ENCODE data around the gene GFER.

The GFER gene

GRCh38 chr16:1971796-1972489 lies 12.1 kb upstream of the GFER start, which contains the start of gene TBL3:
TBL3 (plus strand) TSS chr16:1972053; CDS start chr16:1972165, 112 bp downstream.
- Histone ChIP-seq H3K4me3 (ENCODE audit: low read depth in 1 of 2, low read length in 2 of 2) (peak within 1 kb of the TSS; percentile 89 to 97), H3K9ac (ENCODE audit: low read length) (peak within 1 kb of the TSS; percentile 80), H3K9me3 (ENCODE audit: low read length) (no peaks in the 10 kb centered on the region), H3K4me1 (ENCODE audit: insufficient read depth, low read length) (peaks cover 20% of the 10 kb centered on the region), H3K36me3 (ENCODE audit: insufficient read depth, low read length) (peaks cover 27% of the 10 kb centered on the region), H3K27ac (ENCODE audit: low read depth, low read length) (peak within 1 kb of the TSS; percentile 98), H3K27me3 (ENCODE audit: control insufficient read depth in 1 of 2, insufficient read depth in 2 of 2, low read length in 2 of 2) (peaks cover 4 to 6% of the 10 kb centered on the region in 2 donors)

GRCh38 chr16:1972490-1972877 lies 11.5 kb upstream of the GFER start:
- H3K27me3 ChIP-seq (ENCODE audit: control insufficient read depth in 1 of 2, insufficient read depth in 2 of 2, low read length in 2 of 2): peaks cover 4 to 11% of the 10 kb centered on the region in 2 donors
- H3K4me3 ChIP-seq (ENCODE audit: low read depth in 1 of 2, low read length in 2 of 2): peak overlapping the region; percentile 89 to 97
- peaks cover 20% of the 10 kb centered on the region for H3K4me1 ChIP-seq (ENCODE audit: insufficient read depth, low read length)
- H3K9me3 ChIP-seq (ENCODE audit: low read length): no peaks in the 10 kb centered on the region
- peaks cover 30% of the 10 kb centered on the region for H3K36me3 ChIP-seq (ENCODE audit: insufficient read depth, low read length)
- peak overlapping the region; percentile 80 for H3K9ac ChIP-seq (ENCODE audit: low read length)
- H3K27ac ChIP-seq (ENCODE audit: low read depth, low read length): peak overlapping the region; percentile 98

GRCh38 chr16:1973461-1974156 lies 10.4 kb upstream of the GFER start:
- H3K9ac ChIP-seq (ENCODE audit: low read length): no peak overlapping the region
- no peak overlapping the region for H3K4me3 ChIP-seq (ENCODE audit: low read depth in 1 of 2, low read length in 2 of 2)
- no peak overlapping the region for H3K27ac ChIP-seq (ENCODE audit: low read depth, low read length)
- peaks cover 34% of the 10 kb centered on the region for H3K36me3 ChIP-seq (ENCODE audit: insufficient read depth, low read length)
- H3K4me1 ChIP-seq (ENCODE audit: insufficient read depth, low read length): peaks cover 20% of the 10 kb centered on the region
- peaks cover 4 to 21% of the 10 kb centered on the region in 2 donors for H3K27me3 ChIP-seq (ENCODE audit: control insufficient read depth in 1 of 2, insufficient read depth in 2 of 2, low read length in 2 of 2)
- H3K9me3 ChIP-seq (ENCODE audit: low read length): no peaks in the 10 kb centered on the region

- peaks cover 4 to 29% of the 10 kb centered on the region in 2 donors for H3K27me3 ChIP-seq (ENCODE audit: control insufficient read depth in 1 of 2, insufficient read depth in 2 of 2, low read length in 2 of 2)
- no peak overlapping the region for H3K27ac ChIP-seq (ENCODE audit: low read depth, low read length)
- H3K4me3 ChIP-seq (ENCODE audit: low read depth in 1 of 2, low read length in 2 of 2): no peak overlapping the region
- H3K36me3 ChIP-seq (ENCODE audit: insufficient read depth, low read length): peaks cover 34% of the 10 kb centered on the region
- H3K9ac ChIP-seq (ENCODE audit: low read length): no peak overlapping the region
- no peaks in the 10 kb centered on the region for H3K9me3 ChIP-seq (ENCODE audit: low read length)
- H3K4me1 ChIP-seq (ENCODE audit: insufficient read depth, low read length): peaks cover 20% of the 10 kb centered on the region
These were observed 9.6 kb upstream of the GFER start for GRCh38 chr16:1974157-1975070.

DNA sequence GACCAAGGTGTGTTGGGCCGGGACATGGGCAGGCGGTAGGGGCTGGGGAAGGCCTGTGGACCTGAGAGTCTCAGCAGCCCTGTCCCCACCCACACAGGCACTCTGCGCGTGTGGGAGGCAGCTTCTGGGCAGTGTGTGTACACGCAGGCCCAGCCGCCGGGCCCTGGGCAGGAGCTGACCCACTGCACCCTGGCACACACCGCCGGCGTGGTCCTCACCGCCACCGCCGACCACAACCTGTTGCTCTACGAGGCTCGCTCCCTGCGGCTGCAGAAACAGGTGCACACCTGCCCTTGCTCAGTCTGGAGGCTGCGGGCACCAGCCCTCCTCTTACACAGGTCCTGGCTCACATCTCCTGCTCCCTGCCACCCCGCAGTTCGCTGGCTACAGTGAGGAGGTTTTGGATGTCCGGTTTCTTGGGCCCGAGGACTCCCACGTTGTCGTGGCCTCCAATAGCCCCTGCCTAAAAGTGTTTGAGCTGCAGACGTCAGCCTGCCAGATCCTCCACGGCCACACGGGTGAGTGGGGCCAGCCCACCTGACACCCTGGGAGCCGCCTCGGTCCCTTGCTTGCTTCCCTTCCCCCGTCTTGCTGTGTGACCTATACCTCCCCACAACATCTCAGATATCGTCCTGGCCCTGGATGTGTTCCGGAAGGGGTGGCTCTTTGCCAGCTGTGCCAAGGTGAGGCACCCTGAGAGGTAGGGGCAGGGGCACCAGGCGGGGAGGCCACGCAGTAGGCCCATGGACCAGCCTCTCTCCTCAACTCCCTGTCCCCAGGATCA lies 8.4 kb upstream of the GFER start:
- H3K4me3 ChIP-seq (ENCODE audit: low read depth in 1 of 2, low read length in 2 of 2): no peak overlapping the region
- H3K9ac ChIP-seq (ENCODE audit: low read length): no peak overlapping the region
- no peak overlapping the region for H3K27ac ChIP-seq (ENCODE audit: low read depth, low read length)
- peaks cover 34% of the 10 kb centered on the region for H3K36me3 ChIP-seq (ENCODE audit: insufficient read depth, low read length)
- peaks cover 5 to 41% of the 10 kb centered on the region in 2 donors for H3K27me3 ChIP-seq (ENCODE audit: control insufficient read depth in 1 of 2, insufficient read depth in 2 of 2, low read length in 2 of 2)
- no peaks in the 10 kb centered on the region for H3K9me3 ChIP-seq (ENCODE audit: low read length)
- peaks cover 20% of the 10 kb centered on the region for H3K4me1 ChIP-seq (ENCODE audit: insufficient read depth, low read length)

GRCh38 chr16:1976216-1976520 lies 7.8 kb upstream of the GFER start:
- Histone ChIP-seq H3K9ac (ENCODE audit: low read length) (no peak overlapping the region), H3K27me3 (ENCODE audit: control insufficient read depth in 1 of 2, insufficient read depth in 2 of 2, low read length in 2 of 2) (peaks cover 10 to 47% of the 10 kb centered on the region in 2 donors), H3K27ac (ENCODE audit: low read depth, low read length) (no peak overlapping the region), H3K4me3 (ENCODE audit: low read depth in 1 of 2, low read length in 2 of 2) (no peak overlapping the region), H3K4me1 (ENCODE audit: insufficient read depth, low read length) (peaks cover 15% of the 10 kb centered on the region), H3K9me3 (ENCODE audit: low read length) (no peaks in the 10 kb centered on the region), H3K36me3 (ENCODE audit: insufficient read depth, low read length) (peaks cover 34% of the 10 kb centered on the region)

GRCh38 chr16:1976951-1977874 lies 6.8 kb upstream of the GFER start:
- Histone ChIP-seq H3K4me1 (ENCODE audit: insufficient read depth, low read length) (peaks cover 14% of the 10 kb centered on the region), H3K27ac (ENCODE audit: low read depth, low read length) (no peak overlapping the region), H3K36me3 (ENCODE audit: insufficient read depth, low read length) (peaks cover 34% of the 10 kb centered on the region), H3K9me3 (ENCODE audit: low read length) (no peaks in the 10 kb centered on the region), H3K4me3 (ENCODE audit: low read depth in 1 of 2, low read length in 2 of 2) (no peak overlapping the region), H3K9ac (ENCODE audit: low read length) (no peak overlapping the region), H3K27me3 (ENCODE audit: control insufficient read depth in 1 of 2, insufficient read depth in 2 of 2, low read length in 2 of 2) (peaks cover 20 to 57% of the 10 kb centered on the region in 2 donors)

GRCh38 chr16:1977875-1978268 lies 6.1 kb upstream of the GFER start:
- peaks cover 34% of the 10 kb centered on the region for H3K36me3 ChIP-seq (ENCODE audit: insufficient read depth, low read length)
- H3K27me3 ChIP-seq (ENCODE audit: control insufficient read depth in 1 of 2, insufficient read depth in 2 of 2, low read length in 2 of 2): peaks cover 22 to 64% of the 10 kb centered on the region in 2 donors
- no peak overlapping the region for H3K27ac ChIP-seq (ENCODE audit: low read depth, low read length)
- no peak overlapping the region for H3K9ac ChIP-seq (ENCODE audit: low read length)
- H3K4me3 ChIP-seq (ENCODE audit: low read depth in 1 of 2, low read length in 2 of 2): no peak overlapping the region
- no peaks in the 10 kb centered on the region for H3K9me3 ChIP-seq (ENCODE audit: low read length)
- H3K4me1 ChIP-seq (ENCODE audit: insufficient read depth, low read length): peaks cover 8% of the 10 kb centered on the region

- H3K9me3 ChIP-seq (ENCODE audit: low read length): no peaks in the 10 kb centered on the region
- peaks cover 22 to 67% of the 10 kb centered on the region in 2 donors for H3K27me3 ChIP-seq (ENCODE audit: control insufficient read depth in 1 of 2, insufficient read depth in 2 of 2, low read length in 2 of 2)
- no peak overlapping the region for H3K9ac ChIP-seq (ENCODE audit: low read length)
- H3K36me3 ChIP-seq (ENCODE audit: insufficient read depth, low read length): peaks cover 34% of the 10 kb centered on the region
- no peak overlapping the region for H3K27ac ChIP-seq (ENCODE audit: low read depth, low read length)
- no peak overlapping the region for H3K4me3 ChIP-seq (ENCODE audit: low read depth in 1 of 2, low read length in 2 of 2)
- H3K4me1 ChIP-seq (ENCODE audit: insufficient read depth, low read length): peaks cover 5% of the 10 kb centered on the region
These were observed 5.4 kb upstream of the GFER start for GRCh38 chr16:1978476-1979120.
